ENCODE results near the gene WDR26.

GRCh38 chr1:224368409-224368808, 66.2 kb downstream of the WDR26 start:
- TF ChIP-seq CTCF (IDR thresholded peaks at IDR 0.05) (no peak), ZFX (IDR thresholded peaks at IDR 0.05; ENCODE audit: borderline replicate concordance) (no peak)

Data from 22Rv1 (cell line).